ENCODE results near the gene LINGO1.

The LINGO1 gene

DNA sequence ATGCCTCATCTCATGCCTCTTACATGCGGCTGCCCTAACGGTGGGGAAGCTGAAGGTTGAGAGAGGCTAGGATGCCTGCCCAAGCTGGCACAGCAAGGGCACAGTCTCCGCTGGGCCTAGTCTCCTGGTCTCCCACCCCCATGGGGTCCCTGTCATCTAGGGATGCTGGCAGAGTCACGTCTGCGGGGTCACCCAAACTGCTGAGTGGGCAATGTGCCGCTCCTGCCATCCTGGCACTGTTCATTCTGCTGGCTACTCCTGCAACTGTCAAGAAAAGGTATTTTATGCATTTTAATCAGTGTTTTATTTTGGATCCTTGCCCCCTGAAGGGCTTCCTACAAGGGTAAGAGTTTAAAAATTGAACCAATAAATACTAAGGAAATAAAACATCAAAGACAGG, 12.8 kb downstream of the LINGO1 start:
- H3K4me3 ChIP-seq, result no peak overlapping the region
- H3K36me3 ChIP-seq, result peaks cover 0 to under 1% (median 0%) of the 10 kb centered on the region in 3 donors
- no peaks in the 10 kb centered on the region for H3K9me3 ChIP-seq
- intact Hi-C loops (cut with DNase I; ENCODE audit: low total_unique reads), result no loop called here
- peaks cover 0 to 5% (median 0%) of the 10 kb centered on the region in 4 donors for H3K4me1 ChIP-seq
- DNase-seq, result no peak
- H3K27me3 ChIP-seq, result peaks cover 0 to 16% of the 10 kb centered on the region in 2 donors
- H3K27ac ChIP-seq, result no peak overlapping the region
- no peak for TF ChIP-seq CTCF (IDR thresholded peaks at IDR 0.05)

DNA sequence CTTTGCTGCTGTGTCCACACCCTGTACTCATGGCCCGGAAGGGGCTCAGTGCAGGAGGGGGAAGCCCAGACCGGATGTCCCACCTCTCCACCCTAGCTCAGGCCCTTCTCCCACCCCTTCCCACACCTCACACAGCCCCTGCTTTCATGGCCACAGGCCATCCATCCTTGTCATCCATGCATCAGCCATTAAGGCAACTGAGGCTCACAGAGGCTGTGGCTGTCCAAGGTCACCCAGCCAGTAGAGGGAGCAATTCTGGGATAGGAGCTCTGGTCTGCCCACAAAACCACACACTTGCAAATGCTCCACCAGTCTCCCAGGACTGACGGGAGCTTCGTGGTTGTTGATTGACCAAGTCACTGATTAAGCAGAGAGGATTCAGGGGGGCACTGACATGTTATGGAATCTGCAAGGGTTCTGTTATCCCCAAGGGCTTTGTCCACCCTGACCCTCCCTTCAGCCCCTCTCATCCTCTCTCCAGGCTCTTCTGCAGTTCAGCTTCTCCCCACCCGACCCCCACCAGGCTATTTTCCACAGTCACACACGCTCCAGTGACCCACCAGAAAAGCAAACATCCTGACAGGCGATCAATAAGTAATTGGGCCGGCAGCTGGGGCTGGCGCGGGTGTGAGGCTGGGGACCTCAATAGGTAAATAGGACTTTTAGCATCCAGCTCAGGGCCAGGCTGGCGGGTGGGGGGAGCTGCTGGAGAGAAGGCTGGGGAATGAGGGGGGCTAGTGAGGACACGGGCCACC, 15.1 kb downstream of the LINGO1 start:
- H3K9me3 ChIP-seq, result no peaks in the 10 kb centered on the region
- no peak overlapping the region for H3K27ac ChIP-seq
- DNase-seq, result no peak
- no peak for TF ChIP-seq CTCF (IDR thresholded peaks at IDR 0.05)
- intact Hi-C loops (cut with DNase I; ENCODE audit: low total_unique reads), result no loop called here
- no peaks in the 10 kb centered on the region for H3K4me1 ChIP-seq
- peaks cover 0 to 14% of the 10 kb centered on the region in 2 donors for H3K27me3 ChIP-seq
- peaks cover 0 to 7% (median 5%) of the 10 kb centered on the region in 3 donors for H3K36me3 ChIP-seq
- no peak overlapping the region for H3K4me3 ChIP-seq

DNA sequence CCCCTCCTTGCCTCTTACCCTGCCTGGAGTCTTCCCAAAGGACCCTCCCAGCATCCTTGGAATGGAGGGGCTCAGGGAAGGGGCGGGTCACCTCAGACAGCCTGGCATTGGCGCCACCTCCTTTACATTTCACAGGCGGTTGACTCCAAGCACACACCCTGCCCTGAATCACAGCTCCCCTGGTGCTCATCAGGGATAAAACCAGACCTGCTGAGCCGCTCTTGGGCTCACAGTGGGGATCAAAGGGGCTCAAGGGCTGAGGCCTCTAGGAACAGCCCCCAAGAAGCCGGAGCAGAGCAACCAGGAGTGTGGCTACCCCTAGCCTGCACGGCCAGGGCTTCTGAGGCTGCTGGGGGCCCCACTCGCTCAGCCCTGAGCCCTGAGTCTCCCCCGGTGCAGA, 16.6 kb downstream of the LINGO1 start:
- intact Hi-C loops (cut with DNase I; ENCODE audit: low total_unique reads), result no loop called here
- H3K9me3 ChIP-seq, result no peaks in the 10 kb centered on the region
- H3K36me3 ChIP-seq, result peaks cover 0 to 7% (median 5%) of the 10 kb centered on the region in 3 donors
- DNase-seq, result no peak
- TF ChIP-seq CTCF (IDR thresholded peaks at IDR 0.05), result no peak
- peaks cover 0 to 13% (median 5%) of the 10 kb centered on the region in 4 donors for H3K4me1 ChIP-seq
- peaks cover 0 to 11% of the 10 kb centered on the region in 2 donors for H3K27me3 ChIP-seq
- H3K27ac ChIP-seq, result no peak overlapping the region
- no peak overlapping the region for H3K4me3 ChIP-seq

DNA sequence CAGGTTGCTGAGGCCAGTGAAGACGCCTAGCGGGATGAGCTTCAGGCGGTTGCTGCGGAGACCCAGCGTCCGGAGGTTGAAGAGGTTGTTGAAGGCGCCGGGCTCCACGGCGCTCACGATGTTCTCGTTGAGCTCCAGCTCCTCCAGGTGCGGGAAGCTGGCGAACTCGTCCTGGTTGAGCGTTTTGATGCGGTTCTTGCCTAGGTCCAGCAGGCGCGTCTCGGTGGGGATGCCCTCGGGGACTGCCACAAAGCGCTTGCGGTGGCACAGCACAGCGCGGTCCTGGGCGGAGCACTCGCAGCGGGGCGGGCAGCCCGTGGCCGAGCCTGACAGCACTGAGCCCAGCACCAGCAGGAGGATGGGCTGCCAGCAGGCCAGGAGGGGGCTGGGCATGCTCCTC, 17.2 kb downstream of the LINGO1 start:
- no peak for TF ChIP-seq CTCF (IDR thresholded peaks at IDR 0.05)
- H3K27me3 ChIP-seq, result peaks cover 0 to 11% of the 10 kb centered on the region in 2 donors
- no peak for DNase-seq
- no peaks in the 10 kb centered on the region for H3K9me3 ChIP-seq
- intact Hi-C loops (cut with DNase I; ENCODE audit: low total_unique reads), result no loop called here
- peaks cover 0 to 19% (median 11%) of the 10 kb centered on the region in 4 donors for H3K4me1 ChIP-seq
- H3K27ac ChIP-seq, result no peak overlapping the region
- H3K4me3 ChIP-seq, result no peak overlapping the region
- H3K36me3 ChIP-seq, result peaks cover 0 to 7% (median 5%) of the 10 kb centered on the region in 3 donors

GRCh38 chr15:77614251-77614806, 18.4 kb downstream of the LINGO1 start:
- Histone ChIP-seq H3K36me3 (peaks cover 0 to 7% (median 5%) of the 10 kb centered on the region in 3 donors), H3K9me3 (no peaks in the 10 kb centered on the region), H3K27me3 (peaks cover 0 to 3% of the 10 kb centered on the region in 2 donors), H3K4me3 (no peak overlapping the region), H3K4me1 (peaks cover 0 to 31% (median 18%) of the 10 kb centered on the region in 4 donors), H3K27ac (no peak overlapping the region)
- no peak for DNase-seq
- no peak for TF ChIP-seq CTCF (IDR thresholded peaks at IDR 0.05)
- intact Hi-C loops (cut with DNase I; ENCODE audit: low total_unique reads), result no loop called here
